ENCODE measurements around the gene SLC5A4. TPM values are rescaled to one million over a fixed set of nuclear protein-coding genes. Genes with fewer than 3 reads are reported as not detected.
A peak's percentile ranks its signal among the peaks of the same experiment; 100 is the strongest.

SLC5A4 gene
- total and polyA plus RNA-seq, 10 of the 15 experiments (the other 5 are each of a cell fraction or from before 2014, with no cell fraction given), result not detected

DNA sequence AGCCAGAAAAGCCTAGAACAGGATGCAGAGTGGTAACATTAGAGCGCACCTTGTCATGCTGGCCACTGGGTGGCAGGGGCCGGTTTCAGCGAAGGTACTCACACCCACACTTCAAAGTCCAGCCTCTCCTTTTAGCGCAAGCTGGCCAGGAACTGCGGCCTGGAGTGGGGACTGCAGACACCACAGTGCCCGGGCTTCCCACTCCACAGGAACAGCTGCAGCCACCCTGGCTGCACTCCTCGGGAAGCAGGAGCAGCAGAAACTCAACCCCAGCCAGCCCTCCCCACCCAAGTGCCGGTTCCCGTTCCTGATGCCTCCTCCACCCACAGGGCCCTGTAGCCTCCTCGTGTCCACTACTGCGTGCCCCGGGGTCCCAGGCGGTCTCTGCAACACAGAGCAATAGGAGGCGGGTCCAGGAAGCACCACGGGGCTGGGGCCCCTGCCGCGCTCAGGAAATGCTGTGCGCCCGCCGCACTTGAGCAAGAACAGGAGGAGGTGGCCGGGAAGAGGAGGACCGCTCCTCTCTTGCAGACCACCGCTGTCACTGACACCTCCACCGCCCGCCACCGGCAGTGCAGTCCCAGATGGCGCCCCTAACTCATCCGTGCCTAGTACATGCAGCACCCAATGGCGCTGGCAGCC lies 52.5 kb downstream of the SLC5A4 start:
- intact Hi-C loops (cut with micrococcal nuclease; ENCODE audit: unreplicated experiment) (loop anchor here (5.0 to 10.0 kb wide), 2 partner anchors 98 to 270 kb away; partner anchors contain the start of gene FBXO7), in situ Hi-C loops (cut with MboI) (no loop called here)
- Histone ChIP-seq H3K9me3 (replicated peaks; ENCODE audit: control insufficient read depth, insufficient read depth, low read length) (no peaks in the 10 kb centered on the region), H3K4me3 (no peak overlapping the region), H3K27me3 (replicated peaks in 1 of 2; ENCODE audit: control insufficient read depth in 2 of 2, insufficient read depth in 2 of 2, low read length in 1 of 2) (peaks cover 0 to 4% of the 10 kb centered on the region in 2 experiments; a peak in 2 of 4 replicates), H2AFZ (ENCODE audit: control insufficient read depth, low read depth, low read length) (no peak overlapping the region), H3K79me2 (ENCODE audit: control insufficient read depth, insufficient read depth, low read length) (no peaks in the 10 kb centered on the region), H3K4me1 (ENCODE audit: control insufficient read depth, insufficient read depth, low read length) (no peaks in the 10 kb centered on the region), H3K36me3 (ENCODE audit: control insufficient read depth in 2 of 2, insufficient read depth in 2 of 2, low read length in 1 of 2) (no peaks in the 10 kb centered on the region), H3K27ac (ENCODE audit: control insufficient read depth, insufficient read depth) (no peak overlapping the region), H3K4me2 (ENCODE audit: control insufficient read depth, insufficient read depth) (no peak overlapping the region), H3K9ac (ENCODE audit: control insufficient read depth, insufficient read depth, low read length) (no peak overlapping the region), H4K20me1 (ENCODE audit: control insufficient read depth, insufficient read depth) (no peaks in the 10 kb centered on the region)
- no TSS peak for BruUV-seq (replicated peaks)
- ATAC-seq (peak; percentile 79), DNase-seq (ENCODE audit: low read depth, low spot score) (no peak), FAIRE-seq (no peak)
- ChIA-PET RAD21 (ENCODE audit: unreplicated experiment) (interaction anchor here (0.6 to 1.2 kb wide), 2 partner anchors 166 to 239 kb away, joined by 3 read pairs; no protein-coding TSS in a partner anchor), POLR2A (no interaction called here), SMC1A (ENCODE audit: uncharacterized antibody, unreplicated experiment) (no interaction called here), CTCF (interaction anchor here (0.8 to 1.3 kb wide), 2 partner anchors 175 to 225 kb away, joined by 4 to 5 read pairs; no protein-coding TSS in a partner anchor)
- 7% methylated on average over 29 of the region's 29 CpGs for WGBS (ENCODE audit: insufficient coverage, insufficient replicate concordance, low lambda C conversion rate, missing lambda C conversion rate)
- TF ChIP-seq SMC3 (IDR thresholded peaks at IDR 0.05; ENCODE audit: borderline replicate concordance, low read length), result peak; percentile 39; the same call in 1 of the 2 replicates
- 0 out of 2 replicates have a peak, but pooled peaks have one; percentile 12 for TF ChIP-seq RAD21 (IDR thresholded peaks at IDR 0.05; ENCODE audit: insufficient read depth, low read depth, low read length)
- peak; percentile 43 to 54 (median 49) for TF ChIP-seq CTCF (IDR thresholded peaks at IDR 0.05 in 2 of 3, conservative IDR thresholded peaks at IDR 0.05 in 1 of 3; ENCODE audit: control insufficient read depth in 2 of 3, extremely low read depth in 1 of 3, insufficient read depth in 1 of 3, low read depth in 3 of 3, low read length in 3 of 3)
- TF ChIP-seq TCF12 (IDR thresholded peaks at IDR 0.05; ENCODE audit: low read depth, low read length), result no peak
- TF ChIP-seq, protein P1, sequence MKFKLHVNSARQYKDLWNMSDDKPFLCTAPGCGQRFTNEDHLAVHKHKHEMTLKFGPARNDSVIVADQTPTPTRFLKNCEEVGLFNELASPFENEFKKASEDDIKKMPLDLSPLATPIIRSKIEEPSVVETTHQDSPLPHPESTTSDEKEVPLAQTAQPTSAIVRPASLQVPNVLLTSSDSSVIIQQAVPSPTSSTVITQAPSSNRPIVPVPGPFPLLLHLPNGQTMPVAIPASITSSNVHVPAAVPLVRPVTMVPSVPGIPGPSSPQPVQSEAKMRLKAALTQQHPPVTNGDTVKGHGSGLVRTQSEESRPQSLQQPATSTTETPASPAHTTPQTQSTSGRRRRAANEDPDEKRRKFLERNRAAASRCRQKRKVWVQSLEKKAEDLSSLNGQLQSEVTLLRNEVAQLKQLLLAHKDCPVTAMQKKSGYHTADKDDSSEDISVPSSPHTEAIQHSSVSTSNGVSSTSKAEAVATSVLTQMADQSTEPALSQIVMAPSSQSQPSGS (IDR thresholded peaks at IDR 0.05; ENCODE audit: low read length), result no peak
- no peak for TF ChIP-seq USF1 (IDR thresholded peaks at IDR 0.05; ENCODE audit: borderline replicate concordance, extremely low read length, insufficient read depth, low read depth, low read length)
